HG03521 (cell line): ENCODE data around the gene PLD3.
A peak's percentile ranks its signal among the peaks of the same experiment; 100 is the strongest.

Source experiments
- ATAC-seq: cut with Tn5 transposase; IDR thresholded peaks from one replicate; pipeline ENCODE4 v1.9.1; 2021; ENCODE audit warnings: mild to moderate bottlenecking, moderate library complexity; ENCODE audit not compliant: unreplicated experiment

PLD3 gene

GRCh38 chr19:40411958-40412499, 63.5 kb downstream of the PLD3 start:
- ATAC-seq, result no peak

- ATAC-seq, result no peak
Observed at GRCh38 chr19:40412866-40413265, 64.4 kb downstream of the PLD3 start.

DNA sequence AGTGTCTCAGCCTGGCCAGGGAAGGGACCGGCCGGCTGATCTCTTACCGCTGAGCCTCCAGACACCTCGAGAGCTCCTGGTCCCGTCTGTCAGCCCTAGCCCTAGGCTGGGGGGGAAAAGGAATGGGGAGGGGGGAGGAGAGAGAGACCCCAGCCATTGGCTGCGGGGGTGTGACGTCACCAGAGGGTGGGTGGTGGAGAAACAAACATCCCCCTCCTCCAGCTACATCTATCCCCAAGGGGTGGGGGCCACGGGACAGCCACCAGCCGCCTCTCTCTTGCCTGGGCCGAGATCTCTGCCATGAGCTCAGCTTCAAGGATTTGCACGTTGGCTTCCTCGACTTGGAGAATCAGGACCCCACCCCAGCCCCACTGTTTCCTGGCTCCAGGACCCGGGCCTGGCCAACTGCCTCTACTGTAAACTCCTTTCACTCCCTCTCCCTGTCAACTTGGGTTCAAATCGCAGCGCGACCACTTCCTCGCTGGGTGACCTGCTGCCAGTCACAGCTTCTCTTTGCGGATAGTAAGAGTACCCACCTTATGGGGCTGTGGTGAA, 64.9 kb downstream of the PLD3 start, which contains the start of gene PRX:
TSS of gene PRX (minus strand) at position 88 of the 555 bp plus-strand sequence. CDS start 5,446 bp downstream, outside the sequence.
- no peak for ATAC-seq

DNA sequence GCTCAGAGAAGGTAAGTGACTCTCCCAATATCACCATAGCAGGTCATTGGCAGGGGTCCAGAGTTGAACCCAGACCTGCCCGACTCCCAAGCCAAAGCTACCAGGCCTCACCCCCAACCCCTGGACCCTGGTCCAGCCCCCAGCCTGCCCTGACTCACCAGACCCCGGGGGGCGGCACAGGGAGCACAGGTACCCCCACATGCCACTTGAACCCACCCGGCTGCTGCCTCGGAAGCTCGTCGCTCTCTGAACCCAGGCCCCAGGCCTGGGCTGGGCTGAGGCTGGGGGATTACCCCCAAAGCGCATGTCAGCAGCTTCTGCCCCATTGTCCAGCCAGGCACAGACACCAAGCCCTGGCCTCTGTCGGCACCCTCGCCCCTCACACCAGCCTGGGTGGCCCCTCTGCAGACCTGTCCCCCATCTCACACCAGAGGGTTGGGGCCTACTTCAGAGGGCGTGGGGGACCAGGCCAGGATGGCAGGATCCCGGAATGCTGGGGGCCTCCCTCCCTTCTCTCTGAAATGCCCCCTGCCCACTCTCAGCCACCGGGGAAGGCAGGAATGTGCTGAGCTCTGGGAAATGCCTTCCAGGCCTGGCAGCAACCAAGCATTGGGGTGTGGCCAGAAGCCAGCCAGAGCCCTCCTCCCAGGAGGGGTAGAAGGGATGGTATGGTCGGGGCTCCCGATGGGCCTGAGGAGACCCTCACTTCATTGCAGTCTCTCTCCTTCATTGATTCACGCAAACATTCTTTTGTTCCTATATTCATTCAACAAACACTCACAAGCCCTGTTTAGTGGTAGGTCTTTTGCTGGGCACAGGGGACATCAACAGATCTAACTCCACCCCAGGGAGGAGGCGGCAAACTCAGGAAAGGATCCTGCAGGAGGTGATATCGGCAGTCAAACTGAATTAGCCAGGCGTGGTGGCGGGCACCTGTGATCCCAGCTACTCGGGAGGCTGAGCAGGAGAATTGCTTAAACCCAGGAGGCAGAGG, 66.3 kb downstream of the PLD3 start:
- ATAC-seq, result no peak

DNA sequence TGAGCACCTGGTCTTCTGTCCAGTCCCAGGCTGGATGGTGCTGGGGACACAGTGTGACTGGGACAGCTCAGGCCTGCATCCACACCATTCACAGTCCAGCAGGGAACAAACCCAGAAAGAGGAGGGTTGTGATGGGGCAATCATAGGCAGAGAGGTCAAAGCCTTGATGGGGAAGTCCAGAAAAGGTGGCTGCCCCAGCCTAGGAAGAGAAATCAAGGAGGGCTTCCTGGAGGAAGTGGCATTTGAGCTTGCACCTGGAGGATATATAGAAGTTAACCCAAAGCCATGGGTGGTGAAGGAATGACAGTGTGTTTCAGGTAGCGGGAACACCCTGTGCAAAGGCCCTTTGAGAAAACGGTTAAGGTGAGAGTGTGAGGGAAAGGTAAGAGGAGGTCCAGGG, 67.3 kb downstream of the PLD3 start:
- no peak for ATAC-seq

- ATAC-seq, result no peak
Observed at GRCh38 chr19:40416918-40417642, 68.6 kb downstream of the PLD3 start.

DNA sequence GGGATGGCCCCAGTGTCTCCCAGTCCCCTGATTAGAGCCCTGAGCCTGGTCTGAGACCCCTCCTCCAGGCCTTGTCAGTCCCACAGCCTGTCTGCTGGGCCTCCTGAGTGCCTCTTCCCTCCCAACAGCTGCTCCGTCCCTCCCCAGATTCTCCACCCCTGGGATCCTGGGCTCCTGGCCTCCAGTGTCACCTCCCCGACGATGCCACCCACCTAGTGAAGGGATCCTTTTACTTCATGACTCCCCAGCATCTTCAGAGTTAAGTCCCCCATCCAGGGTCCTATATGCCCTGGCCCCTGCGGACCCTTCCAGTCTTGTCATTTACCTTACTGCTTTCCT, 69.1 kb downstream of the PLD3 start:
- no peak for ATAC-seq

GRCh38 chr19:40418040-40418439, 69.5 kb downstream of the PLD3 start:
- ATAC-seq, result no peak

- no peak for ATAC-seq
Observed at GRCh38 chr19:40419066-40419612, 70.6 kb downstream of the PLD3 start.

DNA sequence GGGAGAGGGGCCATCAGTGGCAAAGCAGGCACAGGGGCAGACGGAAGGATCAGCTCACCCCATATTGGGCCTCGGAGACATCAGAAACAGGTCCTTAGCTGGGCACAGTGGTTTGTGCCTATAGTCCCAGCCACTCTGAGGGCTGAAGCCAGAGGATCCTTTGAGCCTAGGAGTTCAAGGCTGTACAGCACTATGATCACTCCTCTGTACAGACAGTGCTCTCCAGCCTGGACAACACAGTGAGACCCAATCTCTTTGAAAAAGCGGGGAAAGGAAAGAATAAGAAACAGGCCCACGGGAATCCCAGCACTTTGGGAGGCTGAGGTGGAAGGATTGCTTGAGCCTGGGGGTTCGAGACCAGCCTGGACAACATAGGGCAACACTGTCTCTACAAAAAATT, 71.3 kb downstream of the PLD3 start:
- no peak for ATAC-seq

DNA sequence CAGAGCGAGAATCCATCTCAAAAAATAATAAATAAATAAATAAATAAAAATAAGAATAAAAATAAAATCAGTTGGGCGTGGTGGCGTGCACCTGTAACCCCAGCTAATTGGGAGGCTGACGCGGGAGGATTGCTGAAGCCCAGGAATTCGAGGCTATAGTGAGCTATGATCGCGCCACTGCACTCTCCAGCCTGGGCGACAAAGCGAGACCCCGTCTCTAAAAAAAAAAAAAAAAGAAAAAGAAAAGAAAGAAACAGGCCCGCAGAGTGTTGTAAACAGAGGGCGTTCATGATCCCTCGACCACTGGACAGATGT, 71.9 kb downstream of the PLD3 start:
- no peak for ATAC-seq

GRCh38 chr19:40420766-40421765, 72.6 kb downstream of the PLD3 start:
- ATAC-seq, result peak; percentile 33

DNA sequence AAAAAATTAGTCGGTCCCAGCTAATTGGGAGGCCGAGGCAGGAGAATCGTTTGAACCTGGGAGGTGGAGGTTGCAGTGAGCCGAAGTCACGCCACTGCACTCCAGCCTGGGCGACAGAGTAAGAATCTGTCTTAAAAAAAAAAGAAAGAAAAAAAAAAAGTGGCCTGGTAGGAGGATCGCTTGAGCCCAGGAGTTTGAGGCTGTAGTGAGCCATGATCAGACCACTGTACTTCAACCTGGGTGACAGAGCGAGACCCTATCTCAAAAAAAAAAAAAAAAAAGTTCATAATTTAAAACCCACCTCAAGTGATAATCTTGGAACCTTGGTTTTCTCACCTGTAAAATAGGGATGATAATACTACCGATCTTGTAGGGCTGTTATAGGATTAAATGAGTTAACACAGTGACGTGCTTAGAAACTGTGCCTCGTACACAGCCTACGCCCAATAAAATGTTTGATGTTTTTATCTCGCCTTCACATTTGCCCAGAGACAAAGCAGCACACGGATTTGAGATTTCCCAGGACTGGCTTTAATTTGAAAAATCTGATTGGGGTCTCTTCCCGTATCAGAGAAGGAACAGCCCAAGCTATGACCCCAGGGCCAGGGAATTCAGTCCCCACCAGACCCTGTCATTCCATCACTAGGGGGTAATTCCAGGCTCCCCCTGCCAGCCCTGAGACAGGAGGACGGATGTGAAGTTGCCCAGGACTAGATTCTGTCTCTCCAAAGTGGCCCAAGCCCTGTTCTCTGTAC, 73.7 kb downstream of the PLD3 start:
- ATAC-seq, result no peak

DNA sequence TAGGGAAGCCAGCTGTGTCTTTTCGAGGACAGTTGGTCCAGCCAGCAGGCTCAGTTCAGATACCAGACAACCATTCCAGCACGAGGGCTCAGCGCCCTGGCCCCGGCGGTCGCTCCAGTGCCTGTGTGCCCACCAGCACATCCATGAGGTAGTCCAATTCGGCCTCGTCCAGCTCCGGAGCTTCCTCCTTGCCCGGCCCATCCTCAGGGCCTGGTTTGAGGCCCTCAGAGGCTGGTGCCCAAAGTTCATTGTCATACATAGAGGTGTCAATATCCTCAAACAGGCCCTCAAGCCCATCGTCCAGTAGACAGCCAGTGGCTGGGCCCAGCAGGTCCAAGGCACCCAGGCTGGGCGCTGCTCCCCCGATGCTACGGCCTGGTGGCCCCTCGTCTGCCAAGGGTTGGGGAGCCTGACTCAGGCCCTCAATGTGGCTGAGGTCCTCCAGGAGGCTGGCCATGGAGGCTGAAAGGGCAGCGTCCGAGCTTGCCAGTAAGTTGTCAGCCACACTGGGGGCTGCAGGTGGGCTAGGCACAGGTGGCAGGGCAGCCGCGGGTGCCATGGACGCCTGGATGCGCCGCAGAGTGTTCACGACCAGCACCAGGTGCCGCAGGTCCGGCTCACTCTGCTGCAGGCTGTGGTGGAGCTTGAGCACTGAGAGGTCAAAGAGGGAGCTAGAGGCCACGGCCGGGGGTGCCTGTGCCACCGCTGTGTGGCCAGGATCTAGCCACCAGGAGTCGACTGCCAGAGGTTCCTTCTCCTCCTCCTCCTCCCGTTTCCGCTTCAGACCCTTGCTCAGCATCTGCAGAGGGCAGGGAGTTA, 74.5 kb downstream of the PLD3 start:
- ATAC-seq, result no peak

- no peak for ATAC-seq
Observed at GRCh38 chr19:40423938-40424337, 75.4 kb downstream of the PLD3 start.

DNA sequence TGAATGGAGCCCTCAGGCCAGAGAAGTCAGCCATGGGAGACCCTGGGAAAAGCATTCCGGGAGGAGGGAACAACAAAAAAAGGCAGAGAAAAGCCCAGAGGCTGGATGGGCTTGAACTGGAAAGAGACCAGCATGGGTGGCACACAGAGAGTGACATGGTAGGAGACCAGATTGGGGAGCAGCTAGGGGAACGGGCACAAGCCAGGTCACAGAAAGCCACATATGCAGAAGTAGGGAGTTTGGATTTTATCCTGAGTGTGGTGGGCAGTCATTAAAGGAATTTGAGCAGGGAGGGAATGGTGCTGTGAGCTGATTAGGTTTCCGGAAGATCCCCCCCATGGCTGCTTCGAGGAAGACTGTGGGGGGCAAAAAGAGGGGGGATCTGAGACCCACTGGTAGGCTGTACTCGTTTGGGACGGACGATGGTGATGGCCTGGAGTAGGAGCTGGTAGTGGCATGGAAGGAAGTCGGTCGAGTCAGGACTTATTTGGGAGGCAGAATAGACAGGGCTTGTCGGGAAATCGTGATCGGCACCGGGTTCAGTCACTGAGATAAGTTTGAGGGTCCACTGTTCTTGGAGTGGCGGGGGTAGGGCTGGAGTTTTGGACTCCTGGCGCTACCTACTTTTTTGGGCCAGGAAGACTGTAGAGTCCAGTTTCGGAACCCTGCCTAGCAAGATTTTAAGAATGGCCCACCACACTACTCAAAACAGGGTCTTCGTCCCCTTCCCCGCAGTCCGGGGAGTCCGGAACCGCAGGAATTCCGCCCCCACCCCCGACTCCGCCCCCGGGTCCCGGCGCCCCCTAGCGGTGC, 76.3 kb downstream of the PLD3 start:
- ATAC-seq, result no peak

DNA sequence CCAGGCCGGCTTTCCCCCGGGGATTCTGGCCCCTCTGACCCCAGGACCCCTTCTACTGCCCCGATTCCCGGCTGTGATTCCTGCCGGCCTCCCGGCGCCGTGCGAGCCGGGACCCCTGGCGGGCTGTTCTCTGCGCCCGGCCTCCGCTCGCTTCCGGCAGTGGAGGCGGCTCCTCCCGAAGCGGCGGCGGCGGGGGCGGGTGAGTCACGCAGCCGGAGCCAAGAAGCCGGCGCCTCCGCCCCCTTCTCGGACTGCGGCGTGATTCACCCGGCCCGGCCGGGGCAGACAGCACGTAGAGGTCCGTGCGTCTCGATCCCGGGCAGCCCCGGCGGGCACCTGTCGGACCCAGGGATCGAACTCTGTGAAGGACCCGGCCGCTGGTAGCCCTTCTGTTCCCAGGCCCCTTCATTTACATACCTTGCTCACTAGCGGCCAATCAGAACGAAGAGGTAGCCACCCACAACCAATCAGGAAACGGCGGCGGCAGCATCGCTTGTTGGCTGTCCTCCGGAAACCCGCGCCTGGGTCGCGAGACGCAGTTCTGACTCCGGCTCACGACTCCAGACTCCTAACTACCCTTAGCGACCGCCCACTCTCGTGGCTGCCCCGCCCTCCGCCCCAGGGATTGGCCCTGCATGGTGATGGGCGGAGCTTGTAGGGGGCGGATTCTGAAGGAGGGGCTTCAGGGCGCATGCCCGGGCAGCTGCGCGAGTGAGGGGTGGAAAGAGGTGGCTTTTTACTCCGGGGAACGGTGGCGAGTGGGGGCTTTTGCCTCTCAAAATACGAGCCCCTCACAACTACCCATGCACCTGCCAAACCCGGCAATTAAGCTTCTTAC, 77.2 kb downstream of the PLD3 start, which contains the start of gene SERTAD1:
TSS of gene SERTAD1 (minus strand) at position 543 of the 838 bp plus-strand sequence. CDS start 2,446 bp downstream, outside the sequence.
- ATAC-seq, result peak; percentile 80
